Neural progenitor cell (in vitro differentiated cells): Measurements from ENCODE around the gene LRP2.

ENCODE experiments used
- CTCF ChIP-seq: fragments of 200-600 bp; sonication (generic); IDR thresholded peaks from 2 replicates; pipeline ENCODE4 v1.5.1; 2017; ENCODE audit warnings: antibody characterized with exemption, mild to moderate bottlenecking
- EZH2 ChIP-seq: fragments of 200-600 bp; sonication (generic); IDR thresholded peaks from 2 replicates; pipeline ENCODE4 v1.6.1; 2017; ENCODE audit warnings: antibody characterized with exemption, mild to moderate bottlenecking, moderate library complexity
- EZH2phosphoT487 ChIP-seq: fragments of 200-600 bp; sonication (generic); IDR thresholded peaks from 2 replicates; pipeline ENCODE4 v1.6.1; 2017; ENCODE audit warnings: antibody characterized with exemption

DNA sequence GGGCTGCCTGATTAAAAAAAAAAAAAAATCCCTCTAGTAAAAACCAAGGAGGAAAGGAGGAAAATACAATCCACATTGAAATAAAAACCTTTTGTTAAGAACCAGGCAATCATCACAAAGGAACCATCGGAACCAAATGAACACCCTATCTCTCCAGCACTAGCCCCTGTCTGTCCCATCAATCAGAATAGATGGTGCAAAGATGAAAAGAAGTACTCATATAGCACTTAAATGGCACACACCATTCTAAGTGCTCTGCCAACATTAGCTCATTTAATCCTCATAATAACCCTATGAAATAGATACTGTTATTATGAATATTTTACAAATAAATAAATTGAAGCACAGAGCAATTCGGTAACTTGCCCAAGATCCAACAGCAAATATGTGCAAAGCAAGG lies 38.5 kb downstream of the LRP2 start:
- TF ChIP-seq CTCF (no peak), EZH2 (no peak), EZH2phosphoT487 (no peak)
